HepG2 (cell line): ENCODE measurements around the gene WDR7. TPM values are rescaled to one million over a fixed set of nuclear protein-coding genes. Genes with fewer than 3 reads are reported as not detected.

Experiments used
- ATAC-seq: fragments of 200-7000 bp; cut with Tn5 transposase; 3 replicates; pipeline ENCODE4 v1.9.1; 2020; ENCODE audit warnings: mild to moderate bottlenecking, moderate library complexity
- BruUV-seq: library from RNA; stranded (reverse); fragments of 400-500 nt; replicated peaks from 2 replicates; lab custom pipeline; 2021; lab: Mats Ljungman, UMichigan
- CTCF ChIA-PET: fragments of 300-600 bp; formaldehyde crosslinking; extraction: SDS; loops from one replicate; lab custom pipeline; 2021; ENCODE audit warnings: low total read pairs, inconsistent platforms, low intra/inter-chr PET ratio; lab: Yijun Ruan, JAX
- POLR2A ChIA-PET: fragments of 350-600 bp; sonication (Branson Sonifier 250); formaldehyde crosslinking; loops from one replicate; lab custom pipeline; 2020; ENCODE audit warnings: antibody characterized with exemption, inconsistent platforms; lab: Yijun Ruan, JAX
- DNase-seq: peaks from one replicate; pipeline ENCODE4 v3.0.0-alpha.2; 2015; ENCODE audit warnings: low spot score
- FAIRE-seq: peaks from 3 replicates; lab custom pipeline; 2011; peaks lifted over from hg19 to GRCh38; lab: Jason Lieb, UNC
- H2AFZ ChIP-seq: one replicate; pipeline ENCODE4 v1.6.1; 2011; ENCODE audit warnings: low read length, inconsistent platforms
- H3K27ac ChIP-seq: fragments of 300-600 bp; 3 replicates; pipeline ENCODE4 v1.8.0; 2011; ENCODE audit warnings: mixed run types, mild to moderate bottlenecking, mixed read lengths, low read length, inconsistent platforms; ENCODE audit not compliant: insufficient read depth; ENCODE audit errors: extremely low read length
- H3K27me3 ChIP-seq, 2 experiments: fragments of 200-600 bp in 1 of 2; 2 replicates in 1 of 2; 3 replicates in 1 of 2; pipeline versions ENCODE4 v1.6.0 to v1.8.0; 2011; ENCODE audit warnings: low read length in 2 of 2, mild to moderate bottlenecking in 2 of 2, moderate library complexity in 2 of 2, inconsistent platforms in 1 of 2; ENCODE audit not compliant: insufficient read depth in 2 of 2, control insufficient read depth in 1 of 2
- H3K36me3 ChIP-seq, 2 experiments: fragments of 200-600 bp in 1 of 2; replicated peaks in 1 of 2; 2 replicates in 1 of 2; 3 replicates in 1 of 2; pipeline versions ENCODE4 v1.5.1 to v1.8.0; 2011; ENCODE audit warnings: low read length in 2 of 2, inconsistent platforms in 1 of 2; ENCODE audit not compliant: insufficient read depth in 2 of 2, control insufficient read depth in 1 of 2
- H3K4me1 ChIP-seq: 2 replicates; pipeline ENCODE4 v1.5.1; 2012; ENCODE audit warnings: low read length, inconsistent platforms; ENCODE audit not compliant: insufficient read depth
- H3K4me2 ChIP-seq: 2 replicates; pipeline ENCODE4 v1.6.0; 2011; ENCODE audit warnings: low read depth, low read length, inconsistent platforms
- H3K4me3 ChIP-seq, 3 experiments: fragments of 200-600 bp in 1 of 3; sonication (generic), shearing (Covaris generic) in 1 of 3; replicated peaks in 1 of 3; 2 replicates each; pipeline ENCODE4 v1.5.1; 2011 to 2016; ENCODE audit warnings: low read length in 3 of 3, inconsistent platforms in 2 of 3, low read depth in 2 of 3, mild to moderate bottlenecking in 2 of 3, control low read depth in 1 of 3, mixed read lengths in 1 of 3; ENCODE audit not compliant: insufficient read depth in 1 of 3
- H3K79me2 ChIP-seq: one replicate; pipeline ENCODE4 v1.6.1; 2011; ENCODE audit warnings: low read length, inconsistent platforms; ENCODE audit not compliant: insufficient read depth
- H3K9ac ChIP-seq: 2 replicates; pipeline ENCODE4 v1.6.0; 2011; ENCODE audit warnings: mild to moderate bottlenecking, low read depth, low read length, inconsistent platforms; ENCODE audit not compliant: insufficient read depth
- H3K9me3 ChIP-seq: 2 replicates; pipeline ENCODE4 v1.5.1; 2012; ENCODE audit warnings: mild to moderate bottlenecking, low read length
- H4K20me1 ChIP-seq: 2 replicates; pipeline ENCODE4 v1.6.0; 2011; ENCODE audit warnings: inconsistent platforms, mild to moderate bottlenecking, low read length, moderate library complexity; ENCODE audit not compliant: insufficient read depth
- ELF3 ChIP-seq: IDR thresholded peaks from 2 replicates; pipeline ENCODE4 v1.6.1; 2016; ENCODE audit warnings: missing genetic modification reagents, missing compliant biosample characterization
- JARID2 ChIP-seq: sonication (generic); formaldehyde crosslinking; IDR thresholded peaks from 2 replicates; pipeline ENCODE4 v1.8.1; 2023; ENCODE audit warnings: missing genetic modification reagents, inconsistent platforms; ENCODE audit not compliant: insufficient replicate concordance
- MIXL1 ChIP-seq: IDR thresholded peaks from 2 replicates; pipeline ENCODE4 v1.6.1; 2016
- ZNF543 ChIP-seq: sonication (generic); formaldehyde crosslinking; IDR thresholded peaks from 2 replicates; pipeline ENCODE4 v1.4.0; 2020; ENCODE audit warnings: mild to moderate bottlenecking, missing genetic modification reagents
- in situ Hi-C: cut with HindIII; loops from 2 replicates; pipeline ENCODE4 v1.10.0; 2017; ENCODE audit warnings: low pct_unique_long_range_greater_than_20kb; ENCODE audit not compliant: extremely low pct_ligation_motif_present
- intact Hi-C: fragments of 100-400 bp; cut with micrococcal nuclease; formaldehyde crosslinking; loops from one replicate; pipeline ENCODE4 v1.10.0; 2022; ENCODE audit not compliant: unreplicated experiment
- polyA plus RNA-seq, 8 experiments: library from polyadenylated mRNA; depleted of rRNA in 3 of 8; stranded (reverse) in 7 of 8; unstranded in 1 of 8; fragments of >200 nt; fragmentation: Illumina TruSeq in 4 of 8; extraction: Trizol in 4 of 8; gene quantifications; 2 replicates each; pipeline versions ENCODE4 v1.2.1 to v1.2.3, GENCODE V29; 2011 to 2016; ENCODE audit warnings: low read depth in 4 of 8, missing spikeins in 1 of 8, mixed read lengths in 1 of 8; ENCODE audit not compliant: insufficient read depth in 1 of 8
- total RNA-seq, 5 experiments: library from RNA; depleted of rRNA; stranded (reverse); fragments of >200 nt; fragmentation: Illumina TruSeq; extraction: Trizol; gene quantifications; 2 replicates each; pipeline ENCODE4 v1.2.3, GENCODE V29; 2016; ENCODE audit warnings: low read depth in 1 of 5
- TF ChIP-seq, protein P1 (sequence below): sonication (generic); formaldehyde crosslinking; IDR thresholded peaks from 2 replicates; pipeline ENCODE4 v1.4.0; 2020; ENCODE audit warnings: missing genetic modification reagents, borderline replicate concordance
- TF ChIP-seq, protein P2 (sequence below): sonication (generic); formaldehyde crosslinking; IDR thresholded peaks from 2 replicates; pipeline ENCODE4 v1.8.0; 2022; ENCODE audit warnings: missing genetic modification reagents, low read depth, mild to moderate bottlenecking, borderline replicate concordance

Gene WDR7
- total and polyA plus RNA-seq, 2 of the 13 experiments (the other 11 are each of a cell fraction or from before 2014, with no cell fraction given), result 2.0 to 7.8 TPM

DNA sequence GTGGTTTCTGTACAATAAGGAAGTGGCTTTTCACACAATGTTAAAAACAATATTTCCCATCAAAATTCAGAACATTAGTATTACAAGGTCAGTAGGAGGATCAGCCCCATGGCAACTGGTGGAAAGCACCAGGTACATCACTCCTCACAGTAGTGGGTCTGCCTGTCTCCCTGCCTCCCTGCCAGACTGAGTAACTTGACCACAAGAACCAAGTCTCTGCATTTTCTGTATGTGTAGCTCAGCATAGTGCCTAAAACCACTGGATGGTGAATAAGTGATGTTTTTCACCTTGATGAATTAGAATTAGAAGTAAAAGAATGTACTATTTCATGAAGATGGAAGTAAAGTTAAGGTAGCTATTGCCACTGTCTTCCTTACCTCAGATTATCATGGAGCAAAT is 4.1 kb upstream of the WDR7 start:
- no peaks in the 10 kb centered on the region; a peak in 1 of 5 replicates for H3K27me3 ChIP-seq
- DNase-seq, result no peak
- no peak for TF ChIP-seq MIXL1 (CRISPR knock-in tag)
- TF ChIP-seq, protein P1, sequence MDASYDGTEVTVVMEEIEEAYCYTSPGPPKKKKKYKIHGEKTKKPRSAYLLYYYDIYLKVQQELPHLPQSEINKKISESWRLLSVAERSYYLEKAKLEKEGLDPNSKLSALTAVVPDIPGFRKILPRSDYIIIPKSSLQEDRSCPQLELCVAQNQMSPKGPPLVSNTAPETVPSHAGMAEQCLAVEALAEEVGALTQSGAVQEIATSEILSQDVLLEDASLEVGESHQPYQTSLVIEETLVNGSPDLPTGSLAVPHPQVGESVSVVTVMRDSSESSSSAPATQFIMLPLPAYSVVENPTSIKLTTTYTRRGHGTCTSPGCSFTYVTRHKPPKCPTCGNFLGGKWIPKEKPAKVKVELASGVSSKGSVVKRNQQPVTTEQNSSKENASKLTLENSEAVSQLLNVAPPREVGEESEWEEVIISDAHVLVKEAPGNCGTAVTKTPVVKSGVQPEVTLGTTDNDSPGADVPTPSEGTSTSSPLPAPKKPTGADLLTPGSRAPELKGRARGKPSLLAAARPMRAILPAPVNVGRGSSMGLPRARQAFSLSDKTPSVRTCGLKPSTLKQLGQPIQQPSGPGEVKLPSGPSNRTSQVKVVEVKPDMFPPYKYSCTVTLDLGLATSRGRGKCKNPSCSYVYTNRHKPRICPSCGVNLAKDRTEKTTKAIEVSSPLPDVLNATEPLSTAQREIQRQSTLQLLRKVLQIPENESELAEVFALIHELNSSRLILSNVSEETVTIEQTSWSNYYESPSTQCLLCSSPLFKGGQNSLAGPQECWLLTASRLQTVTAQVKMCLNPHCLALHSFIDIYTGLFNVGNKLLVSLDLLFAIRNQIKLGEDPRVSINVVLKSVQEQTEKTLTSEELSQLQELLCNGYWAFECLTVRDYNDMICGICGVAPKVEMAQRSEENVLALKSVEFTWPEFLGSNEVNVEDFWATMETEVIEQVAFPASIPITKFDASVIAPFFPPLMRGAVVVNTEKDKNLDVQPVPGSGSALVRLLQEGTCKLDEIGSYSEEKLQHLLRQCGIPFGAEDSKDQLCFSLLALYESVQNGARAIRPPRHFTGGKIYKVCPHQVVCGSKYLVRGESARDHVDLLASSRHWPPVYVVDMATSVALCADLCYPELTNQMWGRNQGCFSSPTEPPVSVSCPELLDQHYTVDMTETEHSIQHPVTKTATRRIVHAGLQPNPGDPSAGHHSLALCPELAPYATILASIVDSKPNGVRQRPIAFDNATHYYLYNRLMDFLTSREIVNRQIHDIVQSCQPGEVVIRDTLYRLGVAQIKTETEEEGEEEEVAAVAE (CRISPR knock-in tag), result no peak
- TF ChIP-seq ELF3, result no peak
- TF ChIP-seq ZNF543 (CRISPR knock-in tag), result no peak
- TF ChIP-seq, protein P2, sequence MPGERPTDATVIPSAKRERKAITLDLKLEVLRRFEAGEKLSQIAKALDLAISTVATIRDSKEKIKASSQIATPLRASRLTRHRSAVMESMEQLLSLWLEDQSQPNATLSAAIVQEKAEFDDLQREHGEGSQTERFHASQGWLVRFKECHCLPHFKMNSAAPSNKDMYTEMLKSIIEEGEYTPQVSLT, result no peak
- TF ChIP-seq JARID2, result no peak
- TF ChIP-seq, all 625 proteins: peak for 0
- no peak for ATAC-seq
- no peaks in the 10 kb centered on the region for H3K9me3 ChIP-seq
- H3K27ac ChIP-seq, result no peak overlapping the region
- no peaks in the 10 kb centered on the region for H3K36me3 ChIP-seq
- peaks cover 14% of the 10 kb centered on the region for H3K4me1 ChIP-seq
- no peak for FAIRE-seq
- no TSS peak for BruUV-seq
- no peak overlapping the region for H3K4me3 ChIP-seq
- no peak overlapping the region for H3K9ac ChIP-seq
- ChIA-PET CTCF (no interaction called here), POLR2A (no interaction called here)
- in situ Hi-C loops, result no loop called here
- H4K20me1 ChIP-seq, result no peaks in the 10 kb centered on the region
- H3K4me2 ChIP-seq, result no peak overlapping the region
- peaks cover 4% of the 10 kb centered on the region for H3K79me2 ChIP-seq
- no peak overlapping the region for H2AFZ ChIP-seq
- intact Hi-C loops, result no loop called here
